Motor neuron (in vitro differentiated cells): ENCODE data around the gene SLC1A7. TPM values are rescaled to one million over a fixed set of nuclear protein-coding genes. Genes with fewer than 3 reads are reported as not detected.

Source experiments
- ATAC-seq, 8 experiments: fragments of 200-7000 bp; cut with Tn5 transposase; replicated peaks in 6 of 8; 2 replicates each; pipeline ENCODE4 v1.8.0; 2021; ENCODE audit warnings: mild to moderate bottlenecking in 8 of 8, moderate library complexity in 8 of 8
- H3K27ac ChIP-seq, 2 donors: fragments of 250-450 bp; sonication (Bioruptor Pico); 2 replicates each; pipeline ENCODE4 v1.9.0; 2021; ENCODE audit warnings: antibody characterized with exemption in 2 of 2, mild to moderate bottlenecking in 2 of 2, moderate library complexity in 1 of 2
- H3K4me1 ChIP-seq, 2 donors: fragments of 250-450 bp; sonication (Bioruptor Pico); replicated peaks in 1 of 2; 2 replicates each; pipeline ENCODE4 v1.6.1; 2021; ENCODE audit warnings: antibody characterized with exemption in 2 of 2, mild to moderate bottlenecking in 2 of 2, moderate library complexity in 1 of 2
- H3K4me3 ChIP-seq, 5 donors: fragments of 250-450 bp; sonication (Bioruptor Pico); 2 replicates each; pipeline ENCODE4 v1.9.0; 2021; ENCODE audit warnings: antibody characterized with exemption in 5 of 5, mild to moderate bottlenecking in 5 of 5, moderate library complexity in 4 of 5
- WGBS, 10 experiments: fragments of 450-650 bp; shearing (Covaris generic); methylation state at CpG; one replicate each; pipeline ENCODE4 v1.0.0; 2022; 5-methylcytosine and 5-hydroxymethylcytosine counted together
- in situ Hi-C, 9 experiments: fragments of 400-800 bp; cut with MboI; loops; one replicate each; pipeline ENCODE4 v1.15.0; 2021; ENCODE audit warnings: low sequenced_read_pairs in 9 of 9, low pct_unique_long_range_greater_than_20kb in 2 of 9; ENCODE audit not compliant: unreplicated experiment in 9 of 9
- total RNA-seq, 8 experiments: library from RNA; unstranded; fragments of 300-600 nt; gene quantifications; 2 replicates each; pipeline versions ENCODE4 v1.2.3 to v1.2.4, GENCODE V29; 2022

SLC1A7 gene
- total RNA-seq, 8 experiments from 2014 or later, result 0.05 to 1.8 (median 0.50) TPM

- H3K4me1 ChIP-seq, result peaks cover 12 to 27% of the 10 kb centered on the region in 2 donors
- in situ Hi-C loops, result no loop called here
- H3K4me3 ChIP-seq, result no peak overlapping the region
- ATAC-seq, result no peak
- no peak overlapping the region for H3K27ac ChIP-seq
- WGBS, 10 experiments, result 66 to 100% (median 91%) methylated on average over 5 to 7 of the region's 7 CpGs
Observed at GRCh38 chr1:53107090-53107489, 35.3 kb downstream of the SLC1A7 start.

- peak overlapping the region in 1 of 2 donors; percentile 6 for H3K27ac ChIP-seq
- 27 to 96% (median 48%) methylated on average over 2 to 8 of the region's 8 CpGs for WGBS, 10 experiments
- peak in 5 of 8 experiments; percentile 67 to 84 (median 71) for ATAC-seq
Observed at GRCh38 chr1:53104289-53104913, 38.0 kb downstream of the SLC1A7 start.

DNA sequence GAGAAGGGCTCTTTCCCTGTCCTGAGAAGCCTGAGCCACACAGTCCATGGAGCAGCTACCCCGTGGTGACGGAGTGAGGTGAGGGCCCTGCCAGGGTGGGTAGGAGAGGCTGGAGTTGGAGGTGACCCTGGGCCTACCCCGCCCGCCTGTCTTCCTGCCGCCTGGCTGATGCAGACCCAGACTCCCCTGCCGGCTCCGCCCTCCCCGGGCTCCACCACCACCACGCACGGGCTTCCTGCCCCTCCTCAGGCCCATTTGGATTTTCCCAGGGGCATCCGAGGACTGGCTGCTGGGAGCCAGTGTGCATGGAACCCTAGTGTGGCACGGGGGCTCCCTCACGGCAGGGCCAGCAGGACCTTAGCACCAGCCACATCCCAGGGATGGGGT is 47.9 kb downstream of the SLC1A7 start:
- peaks cover 8% of the 10 kb centered on the region in 2 donors for H3K4me1 ChIP-seq
- WGBS, 10 experiments, result 20 to 100% (median 72%) methylated on average over 1 to 3 of the region's 13 CpGs; no CpG with 5 or more reads in 7 of the 10 experiments
- no peak for ATAC-seq
- H3K27ac ChIP-seq, result no peak overlapping the region
- H3K4me3 ChIP-seq, result no peak overlapping the region
- in situ Hi-C loops, result no loop called here

More at GRCh38 chr1:53104289-53104913, 38.0 kb downstream of the SLC1A7 start:
- in situ Hi-C loops, result no loop called here
- Histone ChIP-seq H3K4me3 (no peak overlapping the region), H3K4me1 (peaks cover 11 to 14% of the 10 kb centered on the region in 2 donors)

DNA sequence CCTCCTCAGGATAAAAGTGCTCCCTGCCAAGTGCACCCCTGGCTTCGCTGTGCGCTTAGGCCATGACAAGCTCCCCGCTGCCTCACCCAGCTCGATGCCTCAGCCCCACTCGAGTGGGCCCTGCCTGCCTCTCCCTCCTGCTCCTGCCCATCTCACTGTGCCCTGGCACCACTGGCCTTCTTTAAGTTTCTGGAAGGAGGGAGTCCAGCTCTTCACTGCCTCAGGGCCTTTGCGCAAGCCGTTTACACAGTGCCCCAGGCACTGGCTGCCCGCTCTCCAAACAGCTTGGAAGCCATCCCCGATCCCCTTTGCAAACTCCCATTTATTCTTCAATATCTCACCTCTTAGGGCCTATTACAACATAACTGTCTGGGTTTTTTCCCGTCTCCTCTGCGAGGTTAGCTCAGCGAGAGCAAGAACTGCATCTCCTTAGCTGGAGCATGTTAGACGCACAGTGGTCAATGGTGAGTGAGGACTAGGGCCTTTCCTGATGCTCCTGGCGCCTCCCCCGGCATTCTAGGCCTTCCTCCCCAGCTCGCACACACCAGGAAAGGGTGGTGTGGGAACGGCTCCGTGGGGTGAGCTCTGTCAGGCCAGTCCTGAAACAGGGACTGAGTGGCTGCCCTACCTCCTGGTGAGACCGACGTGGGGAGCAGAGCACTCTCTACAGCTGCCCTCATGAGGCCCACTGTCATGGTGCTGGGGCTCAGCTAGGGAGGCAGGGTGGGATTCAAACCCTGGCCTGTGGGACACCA is 48.5 kb downstream of the SLC1A7 start:
- Histone ChIP-seq H3K4me1 (peaks cover 8 to 12% of the 10 kb centered on the region in 2 donors), H3K4me3 (no peak overlapping the region), H3K27ac (no peak overlapping the region)
- in situ Hi-C loops, result no loop called here
- no peak for ATAC-seq
- WGBS, 10 experiments, result 80 to 100% (median 94%) methylated on average over 1 to 15 of the region's 20 CpGs; no CpG with 5 or more reads in 1 of the 10 experiments

DNA sequence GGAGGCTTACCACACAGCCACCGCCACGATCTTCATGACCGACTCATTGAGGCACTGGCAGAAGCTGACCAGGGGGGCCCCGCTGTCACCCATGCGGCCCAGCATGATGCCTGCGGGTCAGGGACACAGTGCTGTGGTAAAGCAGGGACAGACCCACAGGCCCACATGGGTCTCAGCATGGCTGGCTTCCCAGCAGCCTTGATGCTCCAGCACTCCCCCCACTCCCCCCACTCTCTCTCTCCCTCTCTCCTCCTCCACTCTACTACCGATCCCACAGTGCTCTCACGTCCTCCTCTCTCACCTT is 49.0 kb downstream of the SLC1A7 start:
- in situ Hi-C loops, result no loop called here
- 17 to 96% (median 90%) methylated on average over 1 to 5 of the region's 8 CpGs; no CpG with 5 or more reads in 6 of the 10 experiments for WGBS, 10 experiments
- Histone ChIP-seq H3K4me3 (no peak overlapping the region), H3K4me1 (peaks cover 8 to 12% of the 10 kb centered on the region in 2 donors), H3K27ac (no peak overlapping the region)
- ATAC-seq, result no peak

DNA sequence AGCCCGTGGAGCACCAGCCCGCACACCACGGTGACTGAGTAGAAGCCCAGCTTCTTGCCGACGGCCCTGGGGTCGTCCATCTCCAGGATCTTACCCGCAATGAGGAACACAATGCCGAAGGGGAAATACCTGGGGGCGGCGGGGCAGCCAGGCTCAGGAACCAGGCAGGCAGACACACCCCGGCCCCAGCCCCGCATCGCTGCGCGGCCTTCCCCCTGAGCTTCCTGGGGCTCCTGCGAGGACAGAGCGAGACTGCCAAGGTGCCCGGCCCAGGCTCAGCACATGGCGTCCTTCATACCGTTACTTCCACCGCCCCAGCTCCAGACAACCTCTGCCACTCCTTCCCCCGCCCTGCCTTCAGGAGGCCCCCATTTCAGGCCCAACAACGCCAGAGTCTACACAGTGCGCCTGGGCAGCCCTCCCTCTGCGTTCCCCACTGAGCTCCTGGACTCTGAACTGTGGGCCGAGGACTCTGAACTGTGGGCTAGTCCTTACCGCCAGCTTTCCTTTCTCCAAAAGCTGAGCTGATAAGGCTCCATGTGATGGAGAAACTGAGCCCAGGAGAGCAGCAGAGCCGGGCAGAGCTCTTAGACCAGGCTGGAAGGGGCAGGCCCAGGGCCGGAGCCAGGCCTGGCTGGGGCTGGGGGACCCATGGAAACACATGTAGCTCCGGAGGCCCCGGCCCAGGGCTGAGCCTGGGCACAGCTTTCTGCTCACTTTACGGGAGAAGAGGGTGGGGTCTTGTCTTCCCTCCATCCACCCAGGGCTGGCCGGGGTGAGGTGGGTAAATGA is 49.6 kb downstream of the SLC1A7 start:
- no peak for ATAC-seq
- in situ Hi-C loops, result no loop called here
- Histone ChIP-seq H3K4me1 (peaks cover 8 to 12% of the 10 kb centered on the region in 2 donors), H3K4me3 (no peak overlapping the region), H3K27ac (no peak overlapping the region)
- 17 to 93% (median 87%) methylated on average over 1 to 7 of the region's 33 CpGs; no CpG with 5 or more reads in 4 of the 10 experiments for WGBS, 10 experiments

- H3K27ac ChIP-seq, result no peak overlapping the region
- no peak overlapping the region for H3K4me3 ChIP-seq
- H3K4me1 ChIP-seq, result peaks cover 8 to 12% of the 10 kb centered on the region in 2 donors
- 80 to 100% (median 84%) methylated on average over 1 to 22 of the region's 26 CpGs; no CpG with 5 or more reads in 4 of the 10 experiments for WGBS, 10 experiments
- no peak for ATAC-seq
- in situ Hi-C loops, result no loop called here
Observed at GRCh38 chr1:53091841-53092645, 50.4 kb downstream of the SLC1A7 start.

DNA sequence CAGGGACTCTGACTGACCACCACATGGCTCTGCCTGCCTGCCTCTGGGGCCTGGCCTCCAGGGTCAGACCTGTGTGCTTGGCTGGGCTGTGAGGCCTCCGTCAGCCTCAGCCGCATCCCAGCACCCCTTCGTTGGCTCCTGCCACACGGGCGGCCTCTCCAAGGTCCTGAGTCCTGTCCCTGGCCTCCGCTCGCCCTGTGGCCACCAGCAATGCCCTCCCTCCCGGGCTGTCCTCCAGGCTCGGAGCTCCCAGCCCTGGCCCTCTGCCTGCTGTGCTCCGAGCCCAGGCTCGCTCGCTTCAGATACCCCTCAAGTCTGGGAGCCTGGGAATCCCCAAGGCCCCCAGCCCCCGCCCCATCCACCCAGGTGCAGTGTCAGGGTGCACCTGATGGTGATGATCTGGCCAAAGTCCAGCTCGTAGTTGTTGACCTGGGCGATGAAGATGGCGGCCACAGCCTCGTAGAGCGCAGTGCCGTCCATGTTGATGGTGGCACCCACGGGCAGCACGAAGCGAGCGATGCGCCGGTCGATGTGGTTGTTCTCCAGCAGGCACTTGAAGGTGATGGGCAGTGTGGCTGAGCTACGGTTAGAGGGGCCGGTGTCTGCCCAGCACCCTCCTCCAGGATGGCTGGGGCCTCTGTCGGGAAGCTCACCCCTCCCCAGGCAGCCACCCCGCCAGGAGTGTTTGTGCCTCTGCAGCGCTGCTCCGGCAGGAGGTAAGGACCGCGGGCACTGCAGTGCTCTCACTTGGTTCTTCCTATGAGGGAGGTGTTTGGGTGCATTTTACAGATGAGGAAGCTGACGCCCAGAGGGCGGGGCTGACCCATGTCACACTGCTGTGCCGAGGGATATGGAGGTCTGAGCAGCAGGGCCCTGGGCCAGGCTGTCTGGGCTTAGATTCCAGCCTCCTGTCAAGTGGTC is 52.0 kb downstream of the SLC1A7 start:
- in situ Hi-C loops, result no loop called here
- no peak overlapping the region for H3K27ac ChIP-seq
- peak in 5 of 8 experiments; percentile 5 to 56 (median 35) for ATAC-seq
- H3K4me3 ChIP-seq, result no peak overlapping the region
- H3K4me1 ChIP-seq, result peaks cover 9 to 12% of the 10 kb centered on the region in 2 donors
- 17 to 94% (median 89%) methylated on average over 1 to 6 of the region's 37 CpGs; no CpG with 5 or more reads in 5 of the 10 experiments for WGBS, 10 experiments

GRCh38 chr1:53089478-53090226 is 52.8 kb downstream of the SLC1A7 start:
- 85 to 96% (median 87%) methylated on average over 2 to 9 of the region's 11 CpGs; no CpG with 5 or more reads in 6 of the 10 experiments for WGBS, 10 experiments
- Histone ChIP-seq H3K27ac (no peak overlapping the region), H3K4me3 (no peak overlapping the region), H3K4me1 (peaks cover 11 to 12% of the 10 kb centered on the region in 2 donors)
- in situ Hi-C loops, result no loop called here
- peak in 5 of 8 experiments; percentile 73 to 92 (median 81) for ATAC-seq

DNA sequence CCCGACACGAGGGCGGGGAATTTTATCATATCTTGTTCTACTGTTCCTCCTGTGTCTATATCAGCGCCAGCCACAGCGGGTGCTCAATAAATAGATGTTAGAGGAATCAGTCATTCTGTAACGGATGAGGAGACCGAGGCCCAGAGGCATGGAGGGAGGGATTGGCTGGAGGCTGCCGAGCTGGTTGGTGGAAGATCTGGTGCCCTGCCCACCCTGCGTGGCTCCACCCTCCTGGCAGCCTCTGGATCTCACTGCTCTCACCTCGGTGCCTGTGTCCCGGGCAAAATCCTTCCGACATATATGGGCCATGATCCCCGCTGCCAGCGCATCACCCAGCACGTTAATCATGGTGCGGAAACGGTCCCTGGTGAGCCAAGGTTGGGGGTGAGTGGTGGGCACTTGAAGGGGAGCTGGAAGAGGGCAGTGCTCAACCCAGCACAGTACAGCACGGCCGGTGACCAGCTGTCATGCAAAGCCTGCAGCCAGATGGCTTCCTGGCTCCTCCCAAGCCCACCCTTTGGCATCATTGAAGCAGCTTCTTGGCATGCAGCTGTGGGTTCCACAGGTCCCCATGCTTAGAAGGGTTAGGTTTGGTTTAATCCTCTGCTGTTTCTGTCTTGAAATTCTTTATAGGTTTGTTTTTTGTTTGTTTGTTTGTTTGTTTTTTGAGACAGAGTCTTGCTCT is 53.7 kb downstream of the SLC1A7 start:
- peaks cover 11 to 12% of the 10 kb centered on the region in 2 donors for H3K4me1 ChIP-seq
- H3K4me3 ChIP-seq, result no peak overlapping the region
- WGBS, 10 experiments, result 61 to 100% (median 92%) methylated on average over 1 to 13 of the region's 19 CpGs; no CpG with 5 or more reads in 1 of the 10 experiments
- no peak overlapping the region for H3K27ac ChIP-seq
- in situ Hi-C loops, result no loop called here
- no peak for ATAC-seq
